ENCODE results near the gene TFEB.

Gene TFEB

GRCh38 chr6:41735427-41736185 is at the start of gene TFEB:
TFEB (minus strand) TSS chr6:41735608; CDS start chr6:41691213, 44,395 bp downstream.
- TF ChIP-seq CTCF (IDR thresholded peaks at IDR 0.05; ENCODE audit: low read depth, low read length): peak; percentile 98
- peak within 1 kb of the TSS; percentile 77 for H3K4me3 ChIP-seq (ENCODE audit: low read depth, low read length)
- H3K9me3 ChIP-seq (ENCODE audit: severe bottlenecking): no peaks in the 10 kb centered on the region
- no peaks in the 10 kb centered on the region for H3K27me3 ChIP-seq (ENCODE audit: insufficient read depth, low read depth, severe bottlenecking)
- H3K36me3 ChIP-seq: no peaks in the 10 kb centered on the region
- H3K27ac ChIP-seq: peak within 1 kb of the TSS; percentile 64
- peak; percentile 98 for DNase-seq

DNA sequence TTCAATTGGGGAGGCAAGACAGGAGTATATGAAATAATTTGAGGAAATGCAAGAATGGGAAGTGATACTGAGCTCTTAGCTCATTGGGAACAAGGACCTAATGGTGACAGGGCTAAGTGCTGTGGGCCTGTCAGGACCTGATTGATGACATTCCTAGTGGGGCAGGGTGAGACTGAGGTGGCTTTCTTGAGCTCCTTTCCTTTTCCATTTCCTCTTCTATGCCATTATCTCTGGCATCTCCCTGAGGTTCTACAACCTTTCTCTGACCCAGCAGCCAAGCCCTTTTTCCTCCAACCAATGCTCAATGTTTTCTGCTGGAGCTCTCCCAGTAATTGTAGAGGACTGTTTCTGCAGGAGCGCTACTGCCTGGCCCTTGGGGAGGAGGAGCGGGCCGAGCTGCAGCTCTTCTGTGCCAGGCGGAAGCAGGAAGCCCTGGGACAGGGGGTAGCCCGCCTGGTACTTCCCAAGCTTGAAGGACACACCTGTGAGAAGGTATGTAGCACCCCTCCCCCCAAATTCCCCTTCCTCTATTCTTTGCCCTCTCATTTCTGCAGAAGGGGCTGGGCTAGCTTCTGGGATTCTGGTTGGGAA is 49.3 kb upstream of the TFEB start:
- Histone ChIP-seq H3K9me3 (ENCODE audit: severe bottlenecking) (no peaks in the 10 kb centered on the region), H3K27me3 (ENCODE audit: insufficient read depth, low read depth, severe bottlenecking) (no peaks in the 10 kb centered on the region), H3K4me3 (ENCODE audit: low read depth, low read length) (no peak overlapping the region), H3K27ac (no peak overlapping the region), H3K36me3 (peaks cover 16% of the 10 kb centered on the region)
- DNase-seq: no peak
- no peak for TF ChIP-seq CTCF (IDR thresholded peaks at IDR 0.05; ENCODE audit: low read depth, low read length)

- no peak for DNase-seq
- H3K27me3 ChIP-seq (ENCODE audit: insufficient read depth, low read depth, severe bottlenecking): no peaks in the 10 kb centered on the region
- H3K4me3 ChIP-seq (ENCODE audit: low read depth, low read length): no peak overlapping the region
- no peak for TF ChIP-seq CTCF (IDR thresholded peaks at IDR 0.05; ENCODE audit: low read depth, low read length)
- H3K27ac ChIP-seq: no peak overlapping the region
- H3K36me3 ChIP-seq: peaks cover 4% of the 10 kb centered on the region
- no peaks in the 10 kb centered on the region for H3K9me3 ChIP-seq (ENCODE audit: severe bottlenecking)
Measured at GRCh38 chr6:41783106-41783780, 47.8 kb upstream of the TFEB start.

GRCh38 chr6:41781366-41781730 is 45.9 kb upstream of the TFEB start:
- Histone ChIP-seq H3K27me3 (ENCODE audit: insufficient read depth, low read depth, severe bottlenecking) (no peaks in the 10 kb centered on the region), H3K36me3 (peaks cover 4% of the 10 kb centered on the region), H3K9me3 (ENCODE audit: severe bottlenecking) (no peaks in the 10 kb centered on the region), H3K4me3 (ENCODE audit: low read depth, low read length) (peak overlapping the region; percentile 53; the same call in 1 of the 2 replicates), H3K27ac (no peak overlapping the region)
- no peak for DNase-seq
- no peak for TF ChIP-seq CTCF (IDR thresholded peaks at IDR 0.05; ENCODE audit: low read depth, low read length)

DNA sequence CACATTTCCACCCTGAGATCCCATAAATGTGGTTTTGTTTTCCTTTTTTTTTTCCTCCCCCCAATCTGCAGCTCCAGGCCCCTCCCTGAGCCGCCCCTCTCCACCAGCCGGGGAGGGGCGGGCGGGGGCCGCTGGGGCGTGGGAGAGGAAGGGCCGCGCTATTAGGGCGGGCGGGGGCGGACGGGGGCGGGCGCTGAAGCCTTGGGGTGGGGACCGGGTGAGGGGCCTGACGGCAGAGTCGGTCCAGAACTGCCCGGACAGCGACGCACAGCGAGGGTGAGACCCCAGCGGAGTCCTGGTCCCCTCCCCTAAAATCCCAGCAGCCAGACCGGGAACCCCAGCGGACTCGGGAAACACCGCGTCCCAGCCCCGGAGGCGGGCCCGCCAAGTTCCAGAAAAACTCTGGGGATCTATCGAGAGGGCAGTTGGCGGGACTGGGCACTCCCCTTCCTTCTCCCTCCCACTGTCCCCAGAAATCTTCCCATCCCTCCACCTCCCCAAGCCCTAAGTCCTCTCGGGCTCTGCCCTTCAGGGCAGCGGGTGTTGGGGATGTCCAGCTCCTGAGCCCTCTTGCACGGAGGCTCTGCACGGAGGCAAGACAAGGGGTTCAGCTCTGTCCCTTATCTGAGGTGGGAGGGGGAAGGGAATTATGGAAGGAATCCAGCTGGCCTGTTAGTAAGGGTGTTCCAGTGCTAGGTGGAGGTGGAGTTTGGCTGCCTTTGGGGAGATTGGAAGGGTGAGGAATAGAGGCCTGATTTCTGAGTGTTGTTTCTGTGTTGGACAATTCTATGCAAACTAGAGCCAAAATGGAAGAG is 45.4 kb upstream of the TFEB start, which contains the start of gene PRICKLE4:
Gene PRICKLE4 (plus strand): TSS at position 232 of the 815 bp plus-strand sequence. CDS start 2,692 bp downstream, outside the sequence.
- Histone ChIP-seq H3K36me3 (peaks cover 6% of the 10 kb centered on the region), H3K27me3 (ENCODE audit: insufficient read depth, low read depth, severe bottlenecking) (no peaks in the 10 kb centered on the region), H3K4me3 (ENCODE audit: low read depth, low read length) (peak within 1 kb of the TSS; percentile 60), H3K27ac (no peak within 1 kb of the TSS), H3K9me3 (ENCODE audit: severe bottlenecking) (no peaks in the 10 kb centered on the region)
- TF ChIP-seq CTCF (IDR thresholded peaks at IDR 0.05; ENCODE audit: low read depth, low read length): no peak
- DNase-seq: peak; percentile 54
